ENCODE results near the gene STEAP1. TPM values are rescaled to one million over a fixed set of nuclear protein-coding genes. Genes with fewer than 3 reads are reported as not detected.
"Not testable (repeated sequence)": the region's sequence is repeated elsewhere in the genome, so short reads cannot be mapped to it uniquely, and the experiment has no call there.

STEAP1 gene
- total RNA-seq, 4 donors from 2014 or later: 3.1 to 38.7 (median 4.1) TPM

- not testable (repeated sequence) for H3K9me3 ChIP-seq; H3K27ac ChIP-seq; H3K27me3 ChIP-seq; H3K36me3 ChIP-seq; H3K4me3 ChIP-seq; H3K4me1 ChIP-seq; DNase-seq (ENCODE audit: low spot score in 2 of 2)
- TF ChIP-seq CTCF (IDR thresholded peaks at IDR 0.05): peak in 3 of 5 experiments; percentile 8 to 28 (median 24)
Measured at GRCh38 chr7:90149428-90149827, 4.8 kb upstream of the STEAP1 start.

DNA sequence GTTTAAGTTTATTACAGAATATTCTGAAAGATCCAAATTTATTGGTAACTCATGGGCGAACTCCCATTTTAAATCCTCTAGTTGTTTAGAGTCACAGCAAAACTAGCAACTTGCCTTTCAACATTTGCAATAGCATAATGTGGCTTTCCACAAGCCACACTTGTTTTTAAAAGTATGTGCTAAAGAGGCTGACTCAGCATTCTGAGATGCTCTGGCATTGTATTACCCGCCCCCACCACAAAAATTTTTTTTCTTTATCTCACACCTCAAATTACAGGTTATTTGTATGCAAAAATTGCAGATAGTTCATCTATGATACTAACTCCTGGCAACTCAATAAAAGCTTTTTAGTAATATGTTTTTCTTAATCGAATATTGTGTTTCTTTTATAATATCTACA lies 2.4 kb upstream of the STEAP1 start:
- WGBS, 2 donors: 52 to 63% methylated on average over 3 of the region's 3 CpGs

GRCh38 chr7:90152642-90153253 lies 1.5 kb upstream of the STEAP1 start:
- H3K27me3 ChIP-seq, H3K4me1 ChIP-seq, H3K36me3 ChIP-seq, H3K27ac ChIP-seq, H3K4me3 ChIP-seq, H3K9me3 ChIP-seq: not testable (repeated sequence)
- WGBS, 2 donors: 37 to 39% methylated on average over 9 of the region's 9 CpGs
- peak; percentile 36 to 62 (median 51) for TF ChIP-seq CTCF (IDR thresholded peaks at IDR 0.05)
- peak in 1 of 2 donors; percentile 40 for DNase-seq (ENCODE audit: low spot score in 2 of 2)

More for the DNA sequence above, 2.4 kb upstream of the STEAP1 start:
- not testable (repeated sequence) for H3K27me3 ChIP-seq; H3K9me3 ChIP-seq; H3K4me3 ChIP-seq; H3K27ac ChIP-seq; DNase-seq (ENCODE audit: low spot score in 2 of 2); H3K36me3 ChIP-seq; H3K4me1 ChIP-seq

DNA sequence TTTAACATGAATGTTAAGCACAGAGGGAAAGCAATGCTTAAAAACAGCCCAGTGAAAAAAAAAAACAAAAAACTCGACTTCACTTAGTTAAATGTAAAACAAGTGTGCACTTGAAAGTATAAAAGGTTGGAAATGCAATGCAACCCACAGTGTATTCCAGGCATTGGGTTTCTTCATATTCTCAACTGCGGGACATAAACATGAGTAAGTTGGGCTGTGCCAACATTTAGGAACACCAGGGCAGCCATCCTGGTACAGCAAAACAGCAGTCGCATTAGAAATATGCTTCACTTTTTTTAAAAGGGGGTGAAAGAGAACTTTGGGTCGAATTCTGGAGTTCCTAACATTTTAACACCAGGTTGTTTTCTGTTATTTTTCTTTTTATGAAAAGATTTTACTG lies 937 bp downstream of the STEAP1 start:
- Histone ChIP-seq H3K27me3 (no peaks in the 10 kb centered on the region), H3K27ac (no peak overlapping the region), H3K9me3 (no peaks in the 10 kb centered on the region), H3K36me3 (no peaks in the 10 kb centered on the region), H3K4me1 (peaks cover 0 to 6% (median 0%) of the 10 kb centered on the region in 4 donors), H3K4me3 (no peak overlapping the region)
- 80 to 81% methylated on average over 4 of the region's 4 CpGs for WGBS, 2 donors
- TF ChIP-seq EP300 (IDR thresholded peaks at IDR 0.05) (no peak), POLR2A (IDR thresholded peaks at IDR 0.05) (no peak), CTCF (IDR thresholded peaks at IDR 0.05) (no peak)
- DNase-seq (ENCODE audit: low spot score in 2 of 2): no peak

GRCh38 chr7:90157331-90157730 lies 3.1 kb downstream of the STEAP1 start:
- H3K4me1 ChIP-seq; H3K27ac ChIP-seq; H3K36me3 ChIP-seq; H3K4me3 ChIP-seq; H3K9me3 ChIP-seq; DNase-seq (ENCODE audit: low spot score in 2 of 2); H3K27me3 ChIP-seq: not testable (repeated sequence)
- WGBS, 2 donors: 84 to 86% methylated on average over 2 of the region's 2 CpGs

DNA sequence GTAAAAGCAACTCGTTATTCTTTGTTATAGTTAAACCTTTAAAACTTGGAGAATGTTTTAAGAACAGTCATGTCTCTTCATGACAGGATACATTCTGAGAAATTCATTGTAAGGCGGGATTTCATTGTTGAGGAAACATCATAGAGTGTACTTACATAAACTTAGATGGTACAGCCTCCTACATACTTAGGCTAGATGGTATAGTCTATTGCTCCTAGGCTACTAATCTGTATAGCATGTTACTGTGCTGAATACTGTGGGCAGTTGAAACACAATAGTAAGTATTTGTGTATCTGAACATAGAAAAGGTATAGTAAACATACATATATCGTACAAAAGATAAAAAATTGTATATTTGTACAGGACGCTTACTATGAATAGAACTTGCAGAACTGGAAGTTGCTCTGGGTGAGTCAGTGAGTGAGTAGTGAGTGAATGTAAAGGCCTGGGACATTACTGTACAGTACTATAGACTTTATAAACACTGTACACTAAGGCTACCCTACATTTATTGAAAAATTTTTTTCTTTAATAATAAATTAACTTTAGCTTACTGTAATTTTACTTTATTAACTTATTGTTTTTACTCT lies 3.6 kb downstream of the STEAP1 start:
- H3K27me3 ChIP-seq; H3K4me3 ChIP-seq; H3K4me1 ChIP-seq; H3K27ac ChIP-seq; H3K36me3 ChIP-seq; H3K9me3 ChIP-seq; DNase-seq (ENCODE audit: low spot score in 2 of 2): not testable (repeated sequence)
- WGBS, 2 donors: 87 to 89% methylated on average over 4 of the region's 4 CpGs

- peaks cover 0 to 8% (median 0%) of the 10 kb centered on the region in 3 donors for H3K36me3 ChIP-seq
- no peak overlapping the region for H3K4me3 ChIP-seq
- no peak for DNase-seq (ENCODE audit: low spot score in 2 of 2)
- TF ChIP-seq EP300 (IDR thresholded peaks at IDR 0.05): no peak
- TF ChIP-seq POLR2A (IDR thresholded peaks at IDR 0.05): no peak
- no peak for TF ChIP-seq CTCF (IDR thresholded peaks at IDR 0.05)
- H3K9me3 ChIP-seq: no peaks in the 10 kb centered on the region
- no peaks in the 10 kb centered on the region for H3K4me1 ChIP-seq
- no peaks in the 10 kb centered on the region for H3K27me3 ChIP-seq
- no peak overlapping the region for H3K27ac ChIP-seq
- WGBS, 2 donors: 86 to 89% methylated on average over 5 of the region's 5 CpGs
Measured at GRCh38 chr7:90163534-90163933, 9.3 kb downstream of the STEAP1 start.

All from tibial nerve (tissue), 4 donors.